Panc1 (cell line): Measurements from ENCODE around the gene HPN. TPM values are rescaled to one million over a fixed set of nuclear protein-coding genes. Genes with fewer than 3 reads are reported as not detected.
A peak's percentile ranks its signal among the peaks of the same experiment; 100 is the strongest.
"Not testable (repeated sequence)": the region's sequence is repeated elsewhere in the genome, so short reads cannot be mapped to it uniquely, and the experiment has no call there.

Source experiments
- ATAC-seq: fragments of 200-7000 bp; cut with Tn5 transposase; 2 replicates; pipeline ENCODE4 v1.9.1; 2020; ENCODE audit warnings: mild to moderate bottlenecking, moderate library complexity
- BruUV-seq: library from RNA; stranded (reverse); fragments of 400-500 nt; replicated peaks from 2 replicates; lab custom pipeline; 2021; lab: Mats Ljungman, UMichigan
- CTCF ChIA-PET: fragments of 300-600 bp; sonication (Branson Sonifier 250); formaldehyde crosslinking; loops from one replicate; lab custom pipeline; 2022; ENCODE audit warnings: antibody characterized with exemption; lab: Charles Lee
- POLR2A ChIA-PET: fragments of 300-600 bp; sonication (Branson Sonifier 250); formaldehyde crosslinking; loops from one replicate; lab custom pipeline; 2022; ENCODE audit warnings: antibody characterized with exemption; lab: Charles Lee
- DNase-seq: peaks from one replicate; pipeline ENCODE4 v3.0.0-alpha.2; 2010; ENCODE audit warnings: low read depth, low spot score
- H3K27ac ChIP-seq: 2 replicates; pipeline ENCODE4 v1.5.1; 2011; ENCODE audit warnings: mild to moderate bottlenecking, low read length, inconsistent platforms
- H3K27me3 ChIP-seq: fragments of 200-500 bp; sonication (Bioruptor generic); 2 replicates; pipeline ENCODE4 v1.6.0; 2014; ENCODE audit warnings: low read length, inconsistent platforms; ENCODE audit not compliant: control insufficient read depth, insufficient read depth
- H3K36me3 ChIP-seq: fragments of 200-500 bp; sonication (Bioruptor generic); 2 replicates; pipeline ENCODE4 v1.5.1; 2014; ENCODE audit warnings: inconsistent platforms, mild to moderate bottlenecking, low read length, moderate library complexity; ENCODE audit not compliant: control insufficient read depth, insufficient read depth
- H3K4me1 ChIP-seq: 2 replicates; pipeline ENCODE4 v1.5.1; 2011; ENCODE audit warnings: inconsistent platforms, mild to moderate bottlenecking, low read length, moderate library complexity; ENCODE audit not compliant: control insufficient read depth, insufficient read depth
- H3K4me3 ChIP-seq, 2 experiments: 2 replicates each; pipeline ENCODE4 v1.5.1; 2011 to 2012; ENCODE audit warnings: low read depth in 2 of 2, low read length in 2 of 2, mild to moderate bottlenecking in 2 of 2, inconsistent platforms in 1 of 2, moderate library complexity in 1 of 2
- H3K9me3 ChIP-seq: fragments of 200-500 bp; sonication (Bioruptor generic); 2 replicates; pipeline ENCODE4 v1.5.1; 2014; ENCODE audit warnings: low read depth, mild to moderate bottlenecking, inconsistent platforms, low read length, moderate library complexity; ENCODE audit not compliant: control insufficient read depth, insufficient read depth
- POLR2AphosphoS5 ChIP-seq: IDR thresholded peaks from 2 replicates; pipeline ENCODE4 v1.6.1; 2012; ENCODE audit warnings: mild to moderate bottlenecking, low read depth, low read length, moderate library complexity
- REST ChIP-seq, 2 experiments: IDR thresholded peaks; 2 replicates each; pipeline ENCODE4 v1.6.1; 2011 to 2012; ENCODE audit warnings: low read depth in 2 of 2, control low read depth in 1 of 2, low read length in 1 of 2, mild to moderate bottlenecking in 1 of 2, moderate library complexity in 1 of 2; ENCODE audit not compliant: insufficient read depth in 1 of 2
- SIN3A ChIP-seq: IDR thresholded peaks from 2 replicates; pipeline ENCODE4 v1.6.1; 2012; ENCODE audit warnings: low read depth, mild to moderate bottlenecking, low read length, moderate library complexity, borderline replicate concordance; ENCODE audit not compliant: insufficient read depth
- TCF7L2 ChIP-seq: IDR thresholded peaks from 2 replicates; pipeline ENCODE4 v1.6.1; 2011; ENCODE audit warnings: mild to moderate bottlenecking, low read depth, low read length, inconsistent platforms
- in situ Hi-C: cut with HindIII; loops from 2 replicates; pipeline ENCODE4 v1.10.0; 2016; ENCODE audit warnings: low sequenced_read_pairs, low pct_unique_long_range_greater_than_20kb
- intact Hi-C: fragments of 100-400 bp; cut with micrococcal nuclease; formaldehyde crosslinking; loops from one replicate; pipeline ENCODE4 v1.10.0; 2022; ENCODE audit not compliant: unreplicated experiment
- total RNA-seq: library from RNA; stranded (reverse); gene quantifications from one replicate; pipeline ENCODE4 v1.2.1, GENCODE V29; 2021; ENCODE audit not compliant: unreplicated experiment
- TF ChIP-seq, protein P1 (sequence below): fragments of 450-650 bp; IDR thresholded peaks from 2 replicates; pipeline ENCODE4 v1.5.1; 2017; ENCODE audit warnings: mild to moderate bottlenecking

Gene HPN
- total RNA-seq, 1 experiment from 2014 or later = 0.08 TPM

DNA sequence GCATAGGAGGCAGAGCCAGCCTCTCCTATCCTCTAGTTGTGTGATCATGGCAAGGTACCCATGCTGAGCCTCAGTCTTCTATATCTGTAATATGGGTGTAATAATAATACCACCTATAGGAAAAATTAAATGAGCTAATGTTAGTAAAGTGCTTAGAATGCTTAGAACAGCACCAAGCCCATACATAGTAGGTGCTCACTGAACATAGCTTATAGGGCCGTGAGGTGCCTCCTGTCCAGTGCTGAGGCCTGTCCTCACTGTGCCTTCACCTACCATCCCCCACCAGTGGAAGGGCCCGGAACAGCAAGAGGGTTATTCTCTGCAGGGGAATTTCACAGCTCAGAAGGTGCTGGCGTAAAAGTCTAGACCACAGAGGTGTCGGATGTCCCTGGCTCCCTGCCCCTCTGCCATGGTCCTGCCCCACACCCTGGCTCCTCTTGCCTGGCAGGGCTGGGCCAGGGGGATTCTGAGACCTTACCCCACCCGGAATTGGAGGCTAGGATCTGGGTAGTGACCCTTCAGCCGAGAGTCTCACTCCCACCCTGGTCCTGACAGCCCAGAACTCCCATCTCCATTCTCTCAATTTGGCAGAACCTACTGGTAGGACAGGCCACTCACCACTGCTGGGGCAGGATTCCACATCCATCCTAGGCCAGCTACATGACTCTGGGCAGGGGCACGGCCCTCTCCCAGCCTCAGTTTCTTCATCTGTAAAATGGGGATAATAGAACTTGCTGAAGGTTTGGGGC is 13.5 kb upstream of the HPN start:
- intact Hi-C loops = no loop called here
- ChIA-PET CTCF (interaction anchor here (1.6 kb wide), 1 partner anchor 10 kb away, joined by 4 read pairs; no protein-coding TSS in a partner anchor), POLR2A (interaction anchor here (0.5 kb wide), 1 partner anchor 151 kb away, joined by 3 read pairs; no protein-coding TSS in a partner anchor)
- Histone ChIP-seq H3K4me3 (no peak overlapping the region), H3K27me3 (peaks cover 3% of the 10 kb centered on the region; the same call in 1 of the 2 replicates), H3K27ac (no peak overlapping the region), H3K9me3 (no peaks in the 10 kb centered on the region), H3K4me1 (peaks cover 9% of the 10 kb centered on the region), H3K36me3 (no peaks in the 10 kb centered on the region; the same call in 1 of the 2 replicates)
- no TSS peak for BruUV-seq
- in situ Hi-C loops = no loop called here
- TF ChIP-seq REST (IDR thresholded peaks at IDR 0.05; ENCODE audit: insufficient read depth in 1 of 2, low read depth in 2 of 2, low read length in 1 of 2) = no peak
- TF ChIP-seq TCF7L2 = no peak
- TF ChIP-seq, protein P1, sequence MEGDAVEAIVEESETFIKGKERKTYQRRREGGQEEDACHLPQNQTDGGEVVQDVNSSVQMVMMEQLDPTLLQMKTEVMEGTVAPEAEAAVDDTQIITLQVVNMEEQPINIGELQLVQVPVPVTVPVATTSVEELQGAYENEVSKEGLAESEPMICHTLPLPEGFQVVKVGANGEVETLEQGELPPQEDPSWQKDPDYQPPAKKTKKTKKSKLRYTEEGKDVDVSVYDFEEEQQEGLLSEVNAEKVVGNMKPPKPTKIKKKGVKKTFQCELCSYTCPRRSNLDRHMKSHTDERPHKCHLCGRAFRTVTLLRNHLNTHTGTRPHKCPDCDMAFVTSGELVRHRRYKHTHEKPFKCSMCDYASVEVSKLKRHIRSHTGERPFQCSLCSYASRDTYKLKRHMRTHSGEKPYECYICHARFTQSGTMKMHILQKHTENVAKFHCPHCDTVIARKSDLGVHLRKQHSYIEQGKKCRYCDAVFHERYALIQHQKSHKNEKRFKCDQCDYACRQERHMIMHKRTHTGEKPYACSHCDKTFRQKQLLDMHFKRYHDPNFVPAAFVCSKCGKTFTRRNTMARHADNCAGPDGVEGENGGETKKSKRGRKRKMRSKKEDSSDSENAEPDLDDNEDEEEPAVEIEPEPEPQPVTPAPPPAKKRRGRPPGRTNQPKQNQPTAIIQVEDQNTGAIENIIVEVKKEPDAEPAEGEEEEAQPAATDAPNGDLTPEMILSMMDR = no peak
- no peak for TF ChIP-seq POLR2AphosphoS5
- no peak for TF ChIP-seq SIN3A
- DNase-seq = no peak
- peak; percentile 18; the same call in 1 of the 2 replicates for ATAC-seq

DNA sequence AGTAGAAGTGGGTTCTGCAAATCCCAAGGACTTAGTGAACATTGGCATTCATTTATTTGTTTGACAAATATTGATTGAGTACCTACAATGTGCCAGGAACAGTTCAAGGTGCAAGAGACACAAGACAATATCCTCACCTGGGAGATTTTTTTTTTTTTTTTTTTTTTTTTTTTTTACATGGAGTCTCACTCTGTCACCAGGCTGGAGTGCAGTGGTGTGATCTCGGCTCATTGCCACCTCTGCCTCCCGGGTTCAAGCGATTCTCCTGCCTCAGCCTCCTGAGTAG is 13.0 kb upstream of the HPN start:
- CTCF ChIA-PET = interaction anchor here (1.6 kb wide), 1 partner anchor 10 kb away, joined by 4 read pairs; no protein-coding TSS in a partner anchor
- H3K4me1 ChIP-seq, H3K9me3 ChIP-seq, H3K4me3 ChIP-seq, in situ Hi-C loops, H3K27ac ChIP-seq, ATAC-seq, H3K36me3 ChIP-seq, intact Hi-C loops, H3K27me3 ChIP-seq, BruUV-seq, DNase-seq: not testable (repeated sequence)
- POLR2A ChIA-PET = interaction anchor here (0.5 kb wide), 1 partner anchor 152 kb away, joined by 3 read pairs; no protein-coding TSS in a partner anchor

DNA sequence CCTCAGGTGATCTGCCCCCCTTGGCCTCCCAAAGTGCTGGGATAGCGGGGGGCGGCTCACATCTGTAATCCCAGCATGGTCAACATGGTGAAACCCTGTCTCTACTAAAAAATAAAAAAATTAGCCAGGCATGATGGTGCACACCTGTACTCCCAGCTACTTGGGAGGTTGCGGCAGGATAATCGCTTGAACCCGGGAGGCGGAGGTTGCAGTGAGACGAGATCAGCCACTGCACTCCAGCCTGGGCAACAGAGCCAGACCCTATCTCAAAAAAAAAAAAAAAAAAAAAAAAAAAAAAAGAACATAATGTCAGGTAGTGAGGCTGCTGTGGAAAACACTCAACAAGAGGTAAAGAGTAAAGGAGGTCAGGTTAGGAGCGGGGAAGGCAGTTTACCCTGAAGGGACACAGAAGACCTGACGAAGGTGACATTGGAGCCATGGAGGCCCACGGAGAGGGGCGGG is 12.2 kb upstream of the HPN start:
- H3K36me3 ChIP-seq, H3K27me3 ChIP-seq, CTCF ChIA-PET, in situ Hi-C loops, intact Hi-C loops, DNase-seq, BruUV-seq, ATAC-seq, H3K27ac ChIP-seq, H3K4me1 ChIP-seq, H3K4me3 ChIP-seq, H3K9me3 ChIP-seq, POLR2A ChIA-PET: not testable (repeated sequence)
